H1 (cell line): Measurements from ENCODE around the gene FAM53B. TPM values are rescaled to one million over a fixed set of nuclear protein-coding genes. Genes with fewer than 3 reads are reported as not detected.

ENCODE experiments used
- ASH2L ChIP-seq: fragments of 200-600, 300-600 bp; sonication (generic); IDR thresholded peaks from one replicate; pipeline ENCODE4 v1.7.1; 2017; ENCODE audit warnings: low read length
- BCL11A ChIP-seq, 2 experiments: IDR thresholded peaks; one replicate each; pipeline ENCODE4 v1.6.1; 2011; ENCODE audit warnings: low read depth in 2 of 2, low read length in 2 of 2, mild to moderate bottlenecking in 2 of 2
- CHD1 ChIP-seq: IDR thresholded peaks from 2 replicates; pipeline ENCODE4 v1.6.1; 2012; ENCODE audit warnings: low read depth, low read length, improper control_type of control experiment
- CHD7 ChIP-seq: fragments of 300-600 bp; sonication (generic); IDR thresholded peaks from 2 replicates; pipeline ENCODE4 v1.7.1; 2012; ENCODE audit warnings: low read length, moderate library complexity, mild to moderate bottlenecking, inconsistent platforms; ENCODE audit not compliant: insufficient replicate concordance
- CREB1 ChIP-seq: IDR thresholded peaks from 2 replicates; pipeline ENCODE4 v1.6.1; 2012; ENCODE audit warnings: inconsistent platforms
- EGR1 ChIP-seq: IDR thresholded peaks from 2 replicates; pipeline ENCODE4 v1.6.1; 2011; ENCODE audit warnings: low read depth, low read length, borderline replicate concordance
- FOSL1 ChIP-seq: IDR thresholded peaks from 2 replicates; pipeline ENCODE4 v1.6.1; 2011; ENCODE audit warnings: mild to moderate bottlenecking, low read depth, low read length, moderate library complexity; ENCODE audit not compliant: insufficient read depth
- MAFK ChIP-seq: IDR thresholded peaks from 2 replicates; pipeline ENCODE4 v1.6.1; 2012; ENCODE audit warnings: low read depth, mild to moderate bottlenecking, improper control_type of control experiment, low read length
- NANOG ChIP-seq: IDR thresholded peaks from 2 replicates; pipeline ENCODE4 v1.6.1; 2011; ENCODE audit warnings: low read length, low read depth, mild to moderate bottlenecking, inconsistent platforms; ENCODE audit not compliant: insufficient read depth, poor library complexity, severe bottlenecking
- POLR2A ChIP-seq, 2 experiments: IDR thresholded peaks; 1 replicate in 1 of 2; 2 replicates in 1 of 2; pipeline ENCODE4 v1.6.1; 2011; ENCODE audit warnings: low read depth in 2 of 2, low read length in 2 of 2, mild to moderate bottlenecking in 2 of 2; ENCODE audit errors: control extremely low read depth in 1 of 2
- SIN3A ChIP-seq, 2 experiments: IDR thresholded peaks in 1 of 2; conservative IDR thresholded peaks in 1 of 2; 2 replicates each; pipeline ENCODE4 v1.6.1; 2011 to 2012; ENCODE audit warnings: low read length in 2 of 2, improper control_type of control experiment in 1 of 2, low read depth in 1 of 2, mild to moderate bottlenecking in 1 of 2
- TAF1 ChIP-seq: IDR thresholded peaks from 2 replicates; pipeline ENCODE4 v1.6.1; 2011; ENCODE audit warnings: mild to moderate bottlenecking, low read depth, low read length
- ZNF274 ChIP-seq: IDR thresholded peaks from 2 replicates; pipeline ENCODE4 v1.7.0; 2012; ENCODE audit warnings: low read length, borderline replicate concordance; ENCODE audit errors: extremely low read depth
- polyA plus RNA-seq, 7 experiments: library from polyadenylated mRNA; depleted of rRNA in 3 of 7; stranded (reverse) in 5 of 7; unstranded in 2 of 7; fragments of >200 nt in 5 of 7; fragments of 200-250 nt in 2 of 7; gene quantifications; 1 replicate in 5 of 7; 2 replicates in 1 of 7; 4 replicates in 1 of 7; pipeline versions ENCODE4 v1.2.1 to v1.2.3, GENCODE V29; 2011 to 2013; ENCODE audit warnings: missing spikeins in 2 of 7, mixed read lengths in 2 of 7
- total RNA-seq: library from RNA; stranded (reverse); fragmentation: NEBNext Ultra II Directional; extraction: Animal tissue kit (Norgen Biotek cat#: 25700); gene quantifications from 2 replicates; pipeline ENCODE4 v1.2.1, GENCODE V29; 2021

Gene FAM53B
- total and polyA plus RNA-seq, 2 of the 8 experiments (the other 6 are each of a cell fraction or from before 2014, with no cell fraction given): 5.3 to 14.4 TPM

- TF ChIP-seq CHD7: no peak
- no peak for TF ChIP-seq NANOG
- no peak for TF ChIP-seq ASH2L
- no peak for TF ChIP-seq SIN3A (conservative IDR thresholded peaks at IDR 0.05 in 1 of 2, IDR thresholded peaks at IDR 0.05 in 1 of 2; ENCODE audit: low read depth in 1 of 2, low read length in 2 of 2)
- TF ChIP-seq POLR2A (IDR thresholded peaks at IDR 0.05; ENCODE audit: control extremely low read depth in 1 of 2, low read depth in 2 of 2, low read length in 2 of 2): no peak
- no peak for TF ChIP-seq CREB1
- no peak for TF ChIP-seq TAF1
- no peak for TF ChIP-seq EGR1
- no peak for TF ChIP-seq MAFK
- no peak for TF ChIP-seq ZNF274
- no peak for TF ChIP-seq BCL11A (IDR thresholded peaks at IDR 0.05; ENCODE audit: low read depth in 2 of 2, low read length in 2 of 2)
- TF ChIP-seq FOSL1: no peak
- no peak for TF ChIP-seq CHD1
These were observed 58.9 kb downstream of the FAM53B start (continued) for GRCh38 chr10:124685261-124685660.
